Amygdala (tissue), 56 donors: ENCODE measurements around the gene PDE4D.
"Not testable (repeated sequence)": the region's sequence is repeated elsewhere in the genome, so short reads cannot be mapped to it uniquely, and the experiment has no call there.

Experiments
- DNase-seq, 56 donors: peaks; one replicate each; lab custom pipeline; 2025; lab: John Stamatoyannopoulos, UW

PDE4D gene

GRCh38 chr5:59621477-59621876 is 272.0 kb downstream of the PDE4D start:
- DNase-seq: no peak

- DNase-seq: no peak
Observed at GRCh38 chr5:59620535-59621212, 272.9 kb downstream of the PDE4D start.

GRCh38 chr5:59618644-59619043 is 274.9 kb downstream of the PDE4D start:
- no peak for DNase-seq

- DNase-seq: no peak
Observed at GRCh38 chr5:59617186-59617771, 276.2 kb downstream of the PDE4D start.

- no peak for DNase-seq
Observed at GRCh38 chr5:59616413-59616812, 277.1 kb downstream of the PDE4D start.

- no peak for DNase-seq
Observed at GRCh38 chr5:59615272-59615671, 278.3 kb downstream of the PDE4D start.

- DNase-seq: no peak
Observed at GRCh38 chr5:59609501-59610265, 283.8 kb downstream of the PDE4D start.

- DNase-seq: no peak
Observed at GRCh38 chr5:59608745-59609144, 284.8 kb downstream of the PDE4D start.

GRCh38 chr5:59607138-59607765 is 286.3 kb downstream of the PDE4D start:
- peak in 1 of 56 donors; percentile 30 for DNase-seq

GRCh38 chr5:59605915-59606314 is 287.6 kb downstream of the PDE4D start:
- no peak for DNase-seq

- no peak for DNase-seq
Observed at GRCh38 chr5:59604111-59604510, 289.4 kb downstream of the PDE4D start.

GRCh38 chr5:59600998-59601397 is 292.5 kb downstream of the PDE4D start:
- no peak for DNase-seq

- no peak for DNase-seq
Observed at GRCh38 chr5:59600153-59600552, 293.4 kb downstream of the PDE4D start.

GRCh38 chr5:59599729-59600128 is 293.8 kb downstream of the PDE4D start:
- peak in 13 of 56 donors; percentile 7 to 61 (median 28) for DNase-seq

- no peak for DNase-seq
Observed at GRCh38 chr5:59598547-59598874, 295.0 kb downstream of the PDE4D start.

GRCh38 chr5:59597690-59598546 is 295.6 kb downstream of the PDE4D start:
- DNase-seq: no peak

GRCh38 chr5:59596586-59597350 is 296.8 kb downstream of the PDE4D start:
- no peak for DNase-seq

GRCh38 chr5:59594118-59594517 is 299.4 kb downstream of the PDE4D start:
- DNase-seq: not testable (repeated sequence)

GRCh38 chr5:59593439-59594007 is 300.0 kb downstream of the PDE4D start:
- no peak for DNase-seq
